Measurements from ENCODE around the gene BRD7.

Gene BRD7

GRCh38 chr16:50276801-50277555 lies 91.8 kb downstream of the BRD7 start:
- H3K9ac ChIP-seq (ENCODE audit: insufficient read length) = no peak overlapping the region
- H3K36me3 ChIP-seq (ENCODE audit: insufficient read depth, low read length) = no peaks in the 10 kb centered on the region
- no peak overlapping the region for H3K4me3 ChIP-seq
- TF ChIP-seq POLR2AphosphoS5 (IDR thresholded peaks at IDR 0.05; ENCODE audit: borderline replicate concordance, low read depth, low read length) (no peak), EZH2 (IDR thresholded peaks at IDR 0.05) (no peak), FOXP2 (optimal IDR thresholded peaks at IDR 0.05; ENCODE audit: control extremely low read depth, extremely low read length, insufficient read depth) (no peak)
- H3K27ac ChIP-seq = no peak overlapping the region
- H3K9me3 ChIP-seq (ENCODE audit: low read depth, low read length) = no peaks in the 10 kb centered on the region
- DNase-seq (ENCODE audit: low read depth, low spot score) = no peak

GRCh38 chr16:50276326-50276640 lies 92.5 kb downstream of the BRD7 start:
- Histone ChIP-seq H3K9me3 (ENCODE audit: low read depth, low read length) (no peaks in the 10 kb centered on the region), H3K27ac (no peak overlapping the region), H3K36me3 (ENCODE audit: insufficient read depth, low read length) (no peaks in the 10 kb centered on the region), H3K4me3 (no peak overlapping the region), H3K9ac (ENCODE audit: insufficient read length) (no peak overlapping the region)
- no peak for TF ChIP-seq EZH2 (IDR thresholded peaks at IDR 0.05)
- TF ChIP-seq FOXP2 (optimal IDR thresholded peaks at IDR 0.05; ENCODE audit: control extremely low read depth, extremely low read length, insufficient read depth) = no peak
- TF ChIP-seq POLR2AphosphoS5 (IDR thresholded peaks at IDR 0.05; ENCODE audit: borderline replicate concordance, low read depth, low read length) = no peak
- no peak for DNase-seq (ENCODE audit: low read depth, low spot score)

GRCh38 chr16:50275428-50276325 lies 93.1 kb downstream of the BRD7 start:
- DNase-seq (ENCODE audit: low read depth, low spot score) = no peak
- no peak overlapping the region for H3K9ac ChIP-seq (ENCODE audit: insufficient read length)
- no peaks in the 10 kb centered on the region for H3K9me3 ChIP-seq (ENCODE audit: low read depth, low read length)
- no peak overlapping the region for H3K4me3 ChIP-seq
- no peaks in the 10 kb centered on the region for H3K36me3 ChIP-seq (ENCODE audit: insufficient read depth, low read length)
- no peak for TF ChIP-seq POLR2AphosphoS5 (IDR thresholded peaks at IDR 0.05; ENCODE audit: borderline replicate concordance, low read depth, low read length)
- TF ChIP-seq EZH2 (IDR thresholded peaks at IDR 0.05) = no peak
- TF ChIP-seq FOXP2 (optimal IDR thresholded peaks at IDR 0.05; ENCODE audit: control extremely low read depth, extremely low read length, insufficient read depth) = no peak
- H3K27ac ChIP-seq = no peak overlapping the region

GRCh38 chr16:50275098-50275415 lies 93.7 kb downstream of the BRD7 start:
- no peaks in the 10 kb centered on the region for H3K36me3 ChIP-seq (ENCODE audit: insufficient read depth, low read length)
- no peaks in the 10 kb centered on the region for H3K9me3 ChIP-seq (ENCODE audit: low read depth, low read length)
- TF ChIP-seq FOXP2 (optimal IDR thresholded peaks at IDR 0.05; ENCODE audit: control extremely low read depth, extremely low read length, insufficient read depth) (no peak), POLR2AphosphoS5 (IDR thresholded peaks at IDR 0.05; ENCODE audit: borderline replicate concordance, low read depth, low read length) (no peak), EZH2 (IDR thresholded peaks at IDR 0.05) (no peak)
- H3K27ac ChIP-seq = no peak overlapping the region
- no peak overlapping the region for H3K9ac ChIP-seq (ENCODE audit: insufficient read length)
- DNase-seq (ENCODE audit: low read depth, low spot score) = no peak
- H3K4me3 ChIP-seq = no peak overlapping the region

- Histone ChIP-seq H3K27ac (no peak overlapping the region), H3K9ac (ENCODE audit: insufficient read length) (no peak overlapping the region), H3K4me3 (no peak overlapping the region), H3K36me3 (ENCODE audit: insufficient read depth, low read length) (no peaks in the 10 kb centered on the region), H3K9me3 (ENCODE audit: low read depth, low read length) (no peaks in the 10 kb centered on the region)
- TF ChIP-seq POLR2AphosphoS5 (IDR thresholded peaks at IDR 0.05; ENCODE audit: borderline replicate concordance, low read depth, low read length) (no peak), EZH2 (IDR thresholded peaks at IDR 0.05) (no peak), FOXP2 (optimal IDR thresholded peaks at IDR 0.05; ENCODE audit: control extremely low read depth, extremely low read length, insufficient read depth) (no peak)
- DNase-seq (ENCODE audit: low read depth, low spot score) = no peak
Observed at GRCh38 chr16:50274326-50275097, 94.3 kb downstream of the BRD7 start.

GRCh38 chr16:50273888-50274325 lies 94.9 kb downstream of the BRD7 start:
- no peak for DNase-seq (ENCODE audit: low read depth, low spot score)
- no peaks in the 10 kb centered on the region for H3K9me3 ChIP-seq (ENCODE audit: low read depth, low read length)
- TF ChIP-seq FOXP2 (optimal IDR thresholded peaks at IDR 0.05; ENCODE audit: control extremely low read depth, extremely low read length, insufficient read depth) (no peak), POLR2AphosphoS5 (IDR thresholded peaks at IDR 0.05; ENCODE audit: borderline replicate concordance, low read depth, low read length) (no peak), EZH2 (IDR thresholded peaks at IDR 0.05) (no peak)
- no peak overlapping the region for H3K9ac ChIP-seq (ENCODE audit: insufficient read length)
- H3K4me3 ChIP-seq = no peak overlapping the region
- no peaks in the 10 kb centered on the region for H3K36me3 ChIP-seq (ENCODE audit: insufficient read depth, low read length)
- H3K27ac ChIP-seq = no peak overlapping the region

DNA sequence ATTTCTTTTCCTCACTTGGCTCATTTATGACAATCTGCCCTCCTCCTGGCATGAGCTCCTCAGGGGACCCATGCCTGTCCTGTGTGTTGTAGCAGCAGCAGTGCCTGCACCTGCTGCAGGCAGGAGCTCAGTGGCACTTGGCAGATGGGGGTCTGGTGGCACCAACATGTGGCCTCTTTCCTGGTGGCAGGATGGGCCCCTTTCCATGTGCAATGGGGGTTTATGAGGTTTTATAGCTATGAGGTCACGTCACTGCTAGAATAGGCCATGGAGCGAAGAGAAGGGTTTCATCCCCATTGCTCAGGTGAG lies 95.5 kb downstream of the BRD7 start:
- H3K9ac ChIP-seq (ENCODE audit: insufficient read length) = no peak overlapping the region
- no peaks in the 10 kb centered on the region for H3K36me3 ChIP-seq (ENCODE audit: insufficient read depth, low read length)
- no peaks in the 10 kb centered on the region for H3K9me3 ChIP-seq (ENCODE audit: low read depth, low read length)
- no peak overlapping the region for H3K27ac ChIP-seq
- no peak overlapping the region for H3K4me3 ChIP-seq
- no peak for DNase-seq (ENCODE audit: low read depth, low spot score)
- TF ChIP-seq FOXP2 (optimal IDR thresholded peaks at IDR 0.05; ENCODE audit: control extremely low read depth, extremely low read length, insufficient read depth) = no peak
- no peak for TF ChIP-seq EZH2 (IDR thresholded peaks at IDR 0.05)
- no peak for TF ChIP-seq POLR2AphosphoS5 (IDR thresholded peaks at IDR 0.05; ENCODE audit: borderline replicate concordance, low read depth, low read length)
